IPS DF 4.7 (cell line): ENCODE results near the gene MAML1.

Source experiments
- DNase-seq: peaks from one replicate; pipeline ENCODE4 v3.0.0-alpha.2; 2013; ENCODE audit warnings: low spot score; ENCODE audit errors: extremely low read depth

MAML1 gene

GRCh38 chr5:179804555-179804947, 71.9 kb downstream of the MAML1 start:
- DNase-seq, result no peak

- no peak for DNase-seq
Observed at GRCh38 chr5:179805070-179805528, 72.5 kb downstream of the MAML1 start.

GRCh38 chr5:179805529-179806249, 73.1 kb downstream of the MAML1 start:
- no peak for DNase-seq

- no peak for DNase-seq
Observed at GRCh38 chr5:179806250-179807048, 73.8 kb downstream of the MAML1 start, which contains the start of gene MGAT4B. MGAT4B (minus strand) TSS chr5:179806866; CDS start chr5:179806583, 283 bp downstream.

- no peak for DNase-seq
Observed at GRCh38 chr5:179812135-179812825, 79.7 kb downstream of the MAML1 start.

GRCh38 chr5:179812997-179813607, 80.5 kb downstream of the MAML1 start:
- DNase-seq, result no peak

GRCh38 chr5:179814090-179814489, 81.5 kb downstream of the MAML1 start:
- DNase-seq, result no peak

GRCh38 chr5:179815491-179816249, 83.0 kb downstream of the MAML1 start:
- no peak for DNase-seq

GRCh38 chr5:179816401-179816795, 83.8 kb downstream of the MAML1 start:
- DNase-seq, result no peak

- DNase-seq, result no peak
Observed at GRCh38 chr5:179816796-179817469, 84.3 kb downstream of the MAML1 start.

- DNase-seq, result no peak
Observed at GRCh38 chr5:179817470-179817840, 84.8 kb downstream of the MAML1 start.

GRCh38 chr5:179817890-179818745, 85.5 kb downstream of the MAML1 start:
- no peak for DNase-seq

GRCh38 chr5:179818746-179819295, 86.2 kb downstream of the MAML1 start:
- DNase-seq, result no peak

GRCh38 chr5:179819296-179820126, 86.9 kb downstream of the MAML1 start:
- DNase-seq, result no peak

GRCh38 chr5:179820127-179820482, 87.5 kb downstream of the MAML1 start:
- no peak for DNase-seq

GRCh38 chr5:179820483-179821297, 88.1 kb downstream of the MAML1 start, which contains the start of gene SQSTM1:
SQSTM1 (plus strand) TSS chr5:179820905; CDS start chr5:179820937, 32 bp downstream.
- no peak for DNase-seq
